DMS114 treated with DMSO at 0.1 percent for 48 hours (cell line): Measurements from ENCODE around the gene TMEM150B.

Source experiments
- DNase-seq: peaks from one replicate; lab custom pipeline; 2025; ENCODE audit not compliant: unreplicated experiment; lab: John Stamatoyannopoulos, UW

TMEM150B gene

GRCh38 chr19:55279770-55280643, 45.1 kb downstream of the TMEM150B start, which contains the start of gene HSPBP1:
HSPBP1 (minus strand) TSS chr19:55280110; CDS start chr19:55279608, 502 bp downstream.
- DNase-seq, result peak; percentile 95

- DNase-seq, result no peak
Observed at GRCh38 chr19:55279340-55279739, 45.8 kb downstream of the TMEM150B start.

GRCh38 chr19:55278391-55279135, 46.6 kb downstream of the TMEM150B start:
- DNase-seq, result no peak

GRCh38 chr19:55277494-55277893, 47.6 kb downstream of the TMEM150B start:
- DNase-seq, result no peak

GRCh38 chr19:55276720-55277430, 48.3 kb downstream of the TMEM150B start:
- no peak for DNase-seq

GRCh38 chr19:55275851-55276719, 49.1 kb downstream of the TMEM150B start:
- no peak for DNase-seq

- DNase-seq, result no peak
Observed at GRCh38 chr19:55273978-55274707, 51.0 kb downstream of the TMEM150B start.

GRCh38 chr19:55272142-55272541, 53.0 kb downstream of the TMEM150B start:
- DNase-seq, result no peak

GRCh38 chr19:55270172-55270942, 54.8 kb downstream of the TMEM150B start:
- no peak for DNase-seq

GRCh38 chr19:55269299-55269698, 55.8 kb downstream of the TMEM150B start:
- DNase-seq, result no peak

- DNase-seq, result no peak
Observed at GRCh38 chr19:55266840-55267239, 58.3 kb downstream of the TMEM150B start.

GRCh38 chr19:55266404-55266803, 58.7 kb downstream of the TMEM150B start:
- DNase-seq, result no peak

GRCh38 chr19:55265723-55266386, 59.3 kb downstream of the TMEM150B start:
- no peak for DNase-seq

- no peak for DNase-seq
Observed at GRCh38 chr19:55265173-55265572, 60.0 kb downstream of the TMEM150B start.

GRCh38 chr19:55264531-55264930, 60.6 kb downstream of the TMEM150B start:
- DNase-seq, result no peak
